Gastroesophageal sphincter (tissue), 2 donors: Measurements from ENCODE around the gene CSNK2B.

ENCODE experiments used
- POLR2A ChIP-seq, 2 donors: fragments of 450-650 bp; IDR thresholded peaks; one replicate each; pipeline ENCODE4 v1.6.1; 2017; ENCODE audit warnings: antibody characterized with exemption in 2 of 2, mild to moderate bottlenecking in 2 of 2, moderate library complexity in 1 of 2
- POLR2AphosphoS5 ChIP-seq: sonication (generic); formaldehyde crosslinking; IDR thresholded peaks from one replicate; pipeline ENCODE4 v1.6.1; 2017; ENCODE audit warnings: antibody characterized with exemption

- TF ChIP-seq POLR2A (IDR thresholded peaks at IDR 0.05) (no peak), POLR2AphosphoS5 (no peak)
These were observed 36.5 kb downstream of the CSNK2B start for GRCh38 chr6:31702405-31702818.
